NCI-H2196 (cell line): Measurements from ENCODE around the gene MRAP.
A peak's percentile ranks its signal among the peaks of the same experiment; 100 is the strongest.

Experiments
- DNase-seq: peaks from one replicate; lab custom pipeline; 2025; ENCODE audit not compliant: unreplicated experiment; lab: John Stamatoyannopoulos, UW

The MRAP gene

DNA sequence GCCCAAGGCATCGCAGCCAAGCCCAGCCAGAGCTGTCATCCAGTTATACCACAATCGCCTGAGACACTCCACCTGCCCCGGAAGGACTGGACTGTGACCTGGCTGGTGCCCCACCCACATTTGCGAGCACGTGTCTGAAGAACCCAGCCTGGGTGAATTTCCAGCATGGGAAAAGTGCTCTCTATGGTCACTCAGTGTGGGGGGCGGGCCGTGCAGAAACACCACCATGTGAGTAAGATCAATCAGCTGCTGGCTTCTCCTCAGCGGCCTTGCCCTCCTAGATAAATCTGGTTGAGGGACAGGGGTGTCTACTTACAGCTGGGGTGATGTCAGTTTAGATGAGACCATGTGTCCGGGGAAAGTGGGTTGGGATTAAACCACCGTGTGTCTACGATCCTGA, 49.3 kb downstream of the MRAP start:
- no peak for DNase-seq

- DNase-seq = no peak
Measured at GRCh38 chr21:32348604-32349332, 50.1 kb downstream of the MRAP start.

GRCh38 chr21:32349333-32349944, 50.8 kb downstream of the MRAP start:
- no peak for DNase-seq

DNA sequence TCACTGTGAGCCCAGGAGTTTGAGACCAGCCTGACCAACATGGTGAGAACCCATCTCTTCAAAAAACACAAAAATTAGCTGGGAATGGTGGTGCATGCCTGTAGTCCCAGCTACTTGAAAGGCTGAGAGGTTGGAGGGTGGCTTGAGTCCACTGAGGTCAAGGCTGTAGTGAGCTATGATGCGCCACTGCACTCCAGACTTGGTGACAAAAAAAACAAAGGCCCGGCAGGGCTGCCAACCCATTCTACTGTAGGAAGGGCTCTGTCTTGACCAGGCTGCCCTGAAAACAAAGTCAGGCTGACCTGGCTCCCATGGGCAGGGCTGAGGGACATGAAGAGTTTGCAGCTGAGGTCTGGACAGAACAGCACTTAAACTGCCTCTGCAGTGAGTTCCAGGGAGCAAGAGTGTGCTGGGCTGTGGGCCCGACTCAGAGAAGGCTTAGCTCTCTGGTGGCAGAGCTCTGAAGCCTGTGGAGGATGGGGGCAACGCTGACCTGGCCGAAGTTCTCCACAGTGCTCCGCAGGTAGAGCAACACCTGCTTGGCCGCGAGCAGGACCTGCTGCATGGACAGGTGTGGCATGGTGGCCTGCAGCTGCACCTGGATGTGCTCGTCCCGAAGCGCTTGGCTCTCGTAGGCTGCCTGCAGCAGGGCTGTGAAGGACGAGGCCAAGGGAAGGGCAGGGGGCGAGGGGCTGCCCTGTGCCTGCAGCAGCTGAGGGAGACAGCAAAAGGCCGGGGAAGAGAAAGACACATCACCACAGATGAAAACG, 51.7 kb downstream of the MRAP start:
- no peak for DNase-seq

GRCh38 chr21:32350981-32351380, 52.3 kb downstream of the MRAP start:
- no peak for DNase-seq

- DNase-seq = no peak
Measured at GRCh38 chr21:32351428-32351827, 52.8 kb downstream of the MRAP start.

- no peak for DNase-seq
Measured at GRCh38 chr21:32352526-32352925, 53.9 kb downstream of the MRAP start.

DNA sequence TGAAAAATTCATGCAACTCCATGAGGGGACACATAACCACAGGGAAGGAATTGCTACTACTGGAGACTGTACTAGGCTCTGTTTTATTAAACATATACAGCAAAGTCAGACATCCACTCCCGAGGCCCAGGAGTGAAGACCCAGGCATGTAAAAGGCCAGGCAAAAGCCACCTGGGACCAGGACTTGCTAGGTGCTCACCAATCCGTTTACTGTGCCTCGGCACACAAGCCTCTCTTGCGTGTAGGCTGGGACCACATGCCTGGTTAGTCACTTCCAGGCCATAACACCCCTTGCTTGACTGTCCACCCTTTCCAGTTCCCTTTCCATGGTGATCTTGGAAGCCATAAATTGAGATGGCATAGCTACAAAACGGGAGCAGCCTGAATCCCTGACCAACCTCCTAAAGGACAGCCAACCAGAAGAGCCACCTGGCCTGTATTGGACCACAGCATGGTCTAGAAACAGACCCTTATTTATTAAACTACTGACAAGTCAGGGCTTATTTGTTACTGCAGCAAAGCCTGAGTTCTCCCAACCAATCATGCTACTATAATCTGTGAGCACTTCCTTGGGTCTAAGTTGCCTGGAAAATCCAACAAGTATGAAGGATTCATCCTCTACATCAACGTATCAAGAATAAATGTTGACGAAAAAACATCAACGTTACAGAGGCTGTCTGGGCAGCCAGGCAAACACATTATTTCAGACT, 54.5 kb downstream of the MRAP start:
- no peak for DNase-seq

- DNase-seq = no peak
Measured at GRCh38 chr21:32356874-32357395, 58.3 kb downstream of the MRAP start.

GRCh38 chr21:32359719-32360260, 61.1 kb downstream of the MRAP start:
- peak; percentile 39 for DNase-seq

DNA sequence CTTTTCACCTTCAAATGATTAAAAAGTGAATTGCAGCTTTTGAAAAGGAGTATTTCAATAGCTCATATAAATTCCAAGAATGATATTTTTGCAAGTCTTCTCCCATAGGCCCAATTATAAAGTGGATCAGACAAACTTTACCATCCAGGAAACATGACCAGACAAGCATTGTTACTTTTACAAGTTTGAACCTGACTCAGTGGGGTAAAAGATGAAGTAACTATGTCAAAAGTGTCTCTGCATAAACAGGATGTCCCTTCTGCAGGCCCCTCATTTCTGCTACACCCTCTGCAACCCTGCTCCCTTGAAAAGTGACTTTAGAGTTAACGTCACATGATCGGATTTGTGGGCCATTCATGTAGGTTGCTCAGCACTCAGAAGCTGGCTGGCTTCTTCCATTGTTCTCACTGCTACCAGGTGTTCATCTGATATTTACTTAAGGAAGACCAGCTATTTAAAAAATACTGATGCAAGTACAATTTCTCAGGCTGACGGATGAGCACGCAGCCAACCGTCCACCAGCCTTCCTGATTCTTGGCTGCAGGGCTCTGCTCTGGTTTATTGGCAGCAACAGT, 61.8 kb downstream of the MRAP start:
- peak; percentile 36 for DNase-seq
